Measurements from ENCODE around the gene AKAP7.
"Not testable (repeated sequence)": the region's sequence is repeated elsewhere in the genome, so short reads cannot be mapped to it uniquely, and the experiment has no call there.

Gene AKAP7

GRCh38 chr6:131250122-131250521 lies 114.9 kb downstream of the AKAP7 start:
- DNase-seq (ENCODE audit: insufficient read length, low spot score) (peak; percentile 5), FAIRE-seq (peak; percentile 64)

GRCh38 chr6:131250936-131251335 lies 115.7 kb downstream of the AKAP7 start:
- DNase-seq (ENCODE audit: insufficient read length, low spot score) (no peak), FAIRE-seq (no peak)

GRCh38 chr6:131251590-131252199 lies 116.4 kb downstream of the AKAP7 start:
- no peak for FAIRE-seq
- no peak for DNase-seq (ENCODE audit: insufficient read length, low spot score)

GRCh38 chr6:131255434-131255833 lies 120.2 kb downstream of the AKAP7 start:
- DNase-seq (ENCODE audit: insufficient read length, low spot score) (no peak), FAIRE-seq (no peak)

- FAIRE-seq (no peak), DNase-seq (ENCODE audit: insufficient read length, low spot score) (no peak)
Observed at GRCh38 chr6:131255911-131256310, 120.6 kb downstream of the AKAP7 start.

GRCh38 chr6:131257104-131257503 lies 121.8 kb downstream of the AKAP7 start:
- DNase-seq (ENCODE audit: insufficient read length, low spot score), result no peak
- FAIRE-seq, result no peak

GRCh38 chr6:131258010-131258652 lies 122.9 kb downstream of the AKAP7 start:
- FAIRE-seq (no peak), DNase-seq (ENCODE audit: insufficient read length, low spot score) (no peak)

GRCh38 chr6:131258816-131259476 lies 123.7 kb downstream of the AKAP7 start:
- DNase-seq (ENCODE audit: insufficient read length, low spot score), result no peak
- no peak for FAIRE-seq

- DNase-seq (ENCODE audit: insufficient read length, low spot score); FAIRE-seq: not testable (repeated sequence)
Observed at GRCh38 chr6:131260960-131261359, 125.7 kb downstream of the AKAP7 start.

GRCh38 chr6:131262060-131262459 lies 126.8 kb downstream of the AKAP7 start:
- DNase-seq (ENCODE audit: insufficient read length, low spot score) (no peak), FAIRE-seq (no peak)

- no peak for DNase-seq (ENCODE audit: insufficient read length, low spot score)
- no peak for FAIRE-seq
Observed at GRCh38 chr6:131265939-131266338, 130.7 kb downstream of the AKAP7 start.

- FAIRE-seq, result no peak
- no peak for DNase-seq (ENCODE audit: insufficient read length, low spot score)
Observed at GRCh38 chr6:131268303-131268702, 133.0 kb downstream of the AKAP7 start.

- no peak for DNase-seq (ENCODE audit: insufficient read length, low spot score)
- no peak for FAIRE-seq
Observed at GRCh38 chr6:131269565-131270391, 134.5 kb downstream of the AKAP7 start.

GRCh38 chr6:131270534-131270933 lies 135.3 kb downstream of the AKAP7 start:
- FAIRE-seq (no peak), DNase-seq (ENCODE audit: insufficient read length, low spot score) (no peak)

GRCh38 chr6:131275273-131275672 lies 140.0 kb downstream of the AKAP7 start:
- FAIRE-seq (no peak), DNase-seq (ENCODE audit: insufficient read length, low spot score) (no peak)

- no peak for FAIRE-seq
- no peak for DNase-seq (ENCODE audit: insufficient read length, low spot score)
Observed at GRCh38 chr6:131277591-131277990, 142.3 kb downstream of the AKAP7 start.

- no peak for DNase-seq (ENCODE audit: insufficient read length, low spot score)
- FAIRE-seq, result no peak
Observed at GRCh38 chr6:131281471-131282270, 146.4 kb downstream of the AKAP7 start.

- FAIRE-seq (no peak), DNase-seq (ENCODE audit: insufficient read length, low spot score) (no peak)
Observed at GRCh38 chr6:131282365-131282764, 147.1 kb downstream of the AKAP7 start.

- no peak for DNase-seq (ENCODE audit: insufficient read length, low spot score)
- FAIRE-seq, result no peak
Observed at GRCh38 chr6:131283466-131284175, 148.4 kb downstream of the AKAP7 start.

GRCh38 chr6:131285548-131285947 lies 150.3 kb downstream of the AKAP7 start:
- DNase-seq (ENCODE audit: insufficient read length, low spot score) (no peak), FAIRE-seq (no peak)

All from GM19239 (cell line).